SU-DHL-6 (cell line): ENCODE data around the gene GBF1.

Source experiments
- EZH2phosphoT487 ChIP-seq: fragments of 200-600 bp; sonication (generic), shearing (Covaris generic); conservative IDR thresholded peaks from 2 replicates; pipeline ENCODE4 v1.6.1; 2018; ENCODE audit warnings: mild to moderate bottlenecking, antibody characterized with exemption, low read length, moderate library complexity, mixed read lengths
- TF ChIP-seq, protein P1 (sequence below): fragments of 200-600 bp; sonication (generic); IDR thresholded peaks from one replicate; pipeline ENCODE4 v1.5.1; 2017; ENCODE audit warnings: antibody characterized with exemption, mild to moderate bottlenecking, low read length, moderate library complexity; ENCODE audit not compliant: insufficient read depth, poor library complexity, severe bottlenecking

GRCh38 chr10:102309916-102310315 lies 64.6 kb downstream of the GBF1 start:
- TF ChIP-seq, protein P1, sequence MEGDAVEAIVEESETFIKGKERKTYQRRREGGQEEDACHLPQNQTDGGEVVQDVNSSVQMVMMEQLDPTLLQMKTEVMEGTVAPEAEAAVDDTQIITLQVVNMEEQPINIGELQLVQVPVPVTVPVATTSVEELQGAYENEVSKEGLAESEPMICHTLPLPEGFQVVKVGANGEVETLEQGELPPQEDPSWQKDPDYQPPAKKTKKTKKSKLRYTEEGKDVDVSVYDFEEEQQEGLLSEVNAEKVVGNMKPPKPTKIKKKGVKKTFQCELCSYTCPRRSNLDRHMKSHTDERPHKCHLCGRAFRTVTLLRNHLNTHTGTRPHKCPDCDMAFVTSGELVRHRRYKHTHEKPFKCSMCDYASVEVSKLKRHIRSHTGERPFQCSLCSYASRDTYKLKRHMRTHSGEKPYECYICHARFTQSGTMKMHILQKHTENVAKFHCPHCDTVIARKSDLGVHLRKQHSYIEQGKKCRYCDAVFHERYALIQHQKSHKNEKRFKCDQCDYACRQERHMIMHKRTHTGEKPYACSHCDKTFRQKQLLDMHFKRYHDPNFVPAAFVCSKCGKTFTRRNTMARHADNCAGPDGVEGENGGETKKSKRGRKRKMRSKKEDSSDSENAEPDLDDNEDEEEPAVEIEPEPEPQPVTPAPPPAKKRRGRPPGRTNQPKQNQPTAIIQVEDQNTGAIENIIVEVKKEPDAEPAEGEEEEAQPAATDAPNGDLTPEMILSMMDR: no peak
- no peak for TF ChIP-seq EZH2phosphoT487
